Activated naive CD8-positive, alpha-beta T cell treated with anti-CD3 and anti-CD28 coated beads, Interleukin-2, amount 10 ng/mL, durations not matched to agents 7 days and 5 days (primary cell): Measurements from ENCODE around the gene LRP1B. TPM values are rescaled to one million over a fixed set of nuclear protein-coding genes. Genes with fewer than 3 reads are reported as not detected.

ENCODE experiments used
- ATAC-seq: fragments of 150-1000 bp; cut with Tn5 transposase; one replicate; pipeline ENCODE4 v1.10.0; 2021; ENCODE audit warnings: low read depth, moderate library complexity
- POLR2A ChIA-PET: fragments of 350-600 bp; sonication (Branson Sonifier 250); formaldehyde crosslinking; loops from one replicate; lab custom pipeline; 2021; ENCODE audit warnings: antibody characterized with exemption; lab: Charles Lee
- DNase-seq: peaks from one replicate; pipeline ENCODE4 v3.0.0; 2021
- H3K27ac Mint-ChIP-seq: one replicate; pipeline ENCODE4 v1.8.0; 2022; ENCODE audit warnings: mild to moderate bottlenecking, mixed read lengths
- H3K27me3 Mint-ChIP-seq: one replicate; pipeline ENCODE4 v1.8.0; 2022; ENCODE audit warnings: mild to moderate bottlenecking, moderate library complexity, mixed read lengths
- H3K36me3 Mint-ChIP-seq: one replicate; pipeline ENCODE4 v1.8.0; 2021; ENCODE audit warnings: mild to moderate bottlenecking, mixed read lengths
- H3K4me1 Mint-ChIP-seq: one replicate; pipeline ENCODE4 v1.8.0; 2021; ENCODE audit warnings: mixed read lengths
- H3K4me3 Mint-ChIP-seq: one replicate; pipeline ENCODE4 v1.8.0; 2022; ENCODE audit warnings: mild to moderate bottlenecking, moderate library complexity, mixed read lengths
- H3K9me3 Mint-ChIP-seq: one replicate; pipeline ENCODE4 v1.8.0; 2021; ENCODE audit warnings: mixed read lengths
- total RNA-seq, 2 experiments: library from RNA; stranded (reverse); gene quantifications; one replicate each; pipeline ENCODE4 v1.2.3, GENCODE V29; 2021

Gene LRP1B
- total RNA-seq, 2 experiments from 2014 or later = not detected

DNA sequence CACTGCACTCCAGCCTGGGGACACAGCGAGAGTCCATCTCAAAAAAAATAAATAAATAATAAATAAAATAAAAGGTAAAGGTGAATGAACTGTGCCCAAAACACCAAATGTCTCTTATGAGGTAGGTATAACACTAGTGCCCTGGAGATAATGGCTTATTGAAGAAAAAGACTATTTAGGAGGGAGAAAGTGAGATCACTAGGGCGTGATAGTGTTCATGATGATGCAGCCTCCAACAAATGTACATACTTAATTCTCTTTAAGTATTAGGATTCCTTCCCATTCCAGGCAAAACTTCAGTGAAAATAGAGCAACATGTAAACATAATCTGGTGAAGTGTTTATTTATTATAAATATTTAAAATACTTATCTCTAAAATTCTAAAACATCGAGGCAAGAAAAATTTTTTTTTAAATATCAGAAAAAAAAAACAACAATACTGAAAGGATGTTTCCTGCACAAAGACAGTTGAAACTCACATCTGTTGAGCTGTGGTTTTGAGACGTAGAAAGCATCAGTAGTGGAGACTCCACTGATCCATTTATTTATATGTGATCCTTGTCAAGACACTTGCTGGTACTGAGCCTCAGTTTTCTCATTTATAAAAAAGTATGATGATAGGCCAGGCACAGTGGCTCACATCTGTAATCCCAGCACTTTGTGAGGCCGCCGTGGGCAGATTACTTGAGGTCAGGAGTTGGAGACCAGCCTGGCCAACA lies 183.3 kb downstream of the LRP1B start:
- peaks cover 2% of the 10 kb centered on the region for H3K9me3 Mint-ChIP-seq
- POLR2A ChIA-PET = no interaction called here
- no peaks in the 10 kb centered on the region for H3K27me3 Mint-ChIP-seq
- H3K36me3 Mint-ChIP-seq = no peaks in the 10 kb centered on the region
- no peak for ATAC-seq
- H3K27ac Mint-ChIP-seq = no peak overlapping the region
- no peak for DNase-seq
- H3K4me3 Mint-ChIP-seq = no peak overlapping the region
- H3K4me1 Mint-ChIP-seq = no peaks in the 10 kb centered on the region

- Mint-ChIP-seq H3K27me3 (no peaks in the 10 kb centered on the region), H3K4me3 (no peak overlapping the region), H3K36me3 (no peaks in the 10 kb centered on the region), H3K4me1 (no peaks in the 10 kb centered on the region), H3K27ac (no peak overlapping the region), H3K9me3 (peaks cover 2% of the 10 kb centered on the region)
- DNase-seq = no peak
- ATAC-seq = no peak
- POLR2A ChIA-PET = no interaction called here
Measured at GRCh38 chr2:141946016-141946415, 184.8 kb downstream of the LRP1B start.

DNA sequence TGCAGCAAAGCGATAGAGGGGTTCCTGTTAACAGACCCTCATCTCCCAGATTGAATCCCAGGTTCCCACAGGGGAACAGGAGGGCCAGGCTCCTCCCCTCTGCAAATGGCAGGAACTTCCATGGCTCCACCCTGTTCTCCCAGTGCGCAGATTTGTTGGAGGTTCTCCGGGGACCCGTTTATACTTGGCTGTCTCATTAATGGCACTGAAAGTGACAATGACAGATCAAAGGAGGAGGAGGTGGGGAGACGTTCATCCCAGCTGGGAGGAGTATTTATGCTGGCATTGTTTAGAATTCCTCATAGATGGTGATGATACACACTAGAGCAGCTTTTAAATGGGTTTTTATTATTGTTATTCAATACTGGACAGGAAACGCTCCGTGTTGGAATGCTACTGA lies 186.9 kb downstream of the LRP1B start:
- H3K36me3 Mint-ChIP-seq = no peaks in the 10 kb centered on the region
- DNase-seq (no peak), ATAC-seq (no peak)
- no peak overlapping the region for H3K27ac Mint-ChIP-seq
- peaks cover 2% of the 10 kb centered on the region for H3K9me3 Mint-ChIP-seq
- H3K27me3 Mint-ChIP-seq = no peaks in the 10 kb centered on the region
- no peaks in the 10 kb centered on the region for H3K4me1 Mint-ChIP-seq
- POLR2A ChIA-PET = no interaction called here
- no peak overlapping the region for H3K4me3 Mint-ChIP-seq

DNA sequence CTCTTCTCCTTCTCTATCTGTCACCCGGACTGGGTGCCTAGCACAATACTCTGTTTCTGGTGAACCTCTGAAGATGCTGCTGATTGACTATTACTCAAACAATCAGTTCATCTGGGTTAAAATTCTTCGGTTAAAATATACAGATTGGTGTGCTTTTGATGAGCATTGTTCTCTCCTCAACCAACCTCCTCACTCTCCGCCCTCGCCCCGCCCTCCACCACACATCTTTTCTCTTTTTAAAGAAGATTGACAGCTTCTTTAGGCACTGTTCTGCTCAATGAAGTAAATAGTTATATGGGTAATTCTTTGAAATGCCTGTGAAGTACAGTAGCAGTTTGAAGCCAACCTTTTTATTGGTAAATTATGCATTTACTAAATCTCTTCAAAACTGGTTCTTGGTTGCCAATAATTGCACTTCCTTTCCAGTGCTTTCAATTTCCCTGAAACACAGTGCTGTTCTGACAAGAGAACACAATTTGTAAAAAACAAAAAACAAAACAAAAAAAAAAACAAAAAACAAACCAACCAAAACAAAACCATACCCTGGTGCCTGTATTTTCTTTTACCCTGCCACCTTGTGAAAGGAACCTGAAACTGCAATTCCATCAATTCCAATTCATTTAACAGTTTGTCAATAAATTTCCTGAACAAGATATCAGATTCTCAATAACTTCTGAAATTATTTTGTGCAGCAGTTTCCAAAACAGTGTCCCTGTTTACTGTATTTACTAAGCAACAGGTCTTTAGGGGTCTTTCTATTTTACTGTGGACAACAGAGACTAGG lies 188.6 kb downstream of the LRP1B start:
- Mint-ChIP-seq H3K4me1 (no peaks in the 10 kb centered on the region), H3K27ac (no peak overlapping the region), H3K27me3 (no peaks in the 10 kb centered on the region), H3K36me3 (no peaks in the 10 kb centered on the region), H3K4me3 (no peak overlapping the region), H3K9me3 (peaks cover 4% of the 10 kb centered on the region)
- POLR2A ChIA-PET = no interaction called here
- no peak for ATAC-seq
- no peak for DNase-seq

DNA sequence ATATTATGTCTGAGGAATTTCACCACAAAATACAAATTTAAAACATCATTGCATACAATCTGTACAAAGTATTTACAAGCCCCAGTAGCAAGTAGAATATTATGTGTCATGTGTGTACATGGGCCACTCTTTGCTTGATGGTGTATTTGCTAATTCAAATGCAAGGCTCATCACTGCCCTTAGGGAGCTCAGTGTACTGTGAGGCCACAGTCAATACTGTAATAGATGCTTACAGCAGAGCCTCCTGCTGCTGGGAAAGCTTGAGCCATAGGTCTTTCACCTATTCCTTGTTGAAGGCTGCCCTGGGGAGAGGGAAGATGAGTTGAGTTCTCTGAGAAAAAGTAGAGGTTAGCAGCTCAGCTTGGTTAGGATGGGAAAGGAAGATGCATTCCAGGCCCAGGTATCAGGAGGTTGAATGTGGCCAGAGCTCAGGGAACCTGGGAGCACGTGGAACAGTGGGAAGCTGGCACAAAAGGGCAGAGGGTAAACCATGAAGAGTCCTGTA lies 189.6 kb downstream of the LRP1B start:
- H3K4me3 Mint-ChIP-seq = no peak overlapping the region
- POLR2A ChIA-PET = no interaction called here
- H3K27me3 Mint-ChIP-seq = no peaks in the 10 kb centered on the region
- H3K36me3 Mint-ChIP-seq = no peaks in the 10 kb centered on the region
- H3K4me1 Mint-ChIP-seq = no peaks in the 10 kb centered on the region
- no peak for ATAC-seq
- H3K9me3 Mint-ChIP-seq = peaks cover 2% of the 10 kb centered on the region
- no peak for DNase-seq
- H3K27ac Mint-ChIP-seq = no peak overlapping the region

- Mint-ChIP-seq H3K9me3 (peaks cover 1% of the 10 kb centered on the region), H3K27me3 (no peaks in the 10 kb centered on the region), H3K4me3 (no peak overlapping the region), H3K27ac (no peak overlapping the region), H3K36me3 (no peaks in the 10 kb centered on the region), H3K4me1 (no peaks in the 10 kb centered on the region)
- POLR2A ChIA-PET = no interaction called here
- DNase-seq = no peak
- no peak for ATAC-seq
Measured at GRCh38 chr2:141940709-141941108, 190.1 kb downstream of the LRP1B start.

DNA sequence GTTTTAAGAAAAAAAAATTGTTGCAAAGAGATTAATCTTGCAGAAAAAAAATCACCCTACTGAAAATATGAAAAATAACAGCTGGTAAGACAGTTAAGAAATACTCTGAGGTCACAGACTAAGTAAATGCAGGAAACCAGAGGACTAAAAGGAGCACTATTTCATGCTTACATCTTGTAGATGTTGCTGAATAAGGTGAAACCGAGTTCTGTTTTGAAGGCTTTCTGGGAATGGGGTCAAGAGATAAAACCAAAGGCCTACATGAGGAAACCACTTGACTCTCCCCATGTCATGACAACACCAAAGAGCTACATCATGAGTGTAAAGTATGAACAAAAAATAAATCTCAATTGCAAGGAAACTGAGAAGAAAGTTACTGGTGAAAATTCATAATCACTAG lies 197.6 kb downstream of the LRP1B start:
- H3K27ac Mint-ChIP-seq = no peak overlapping the region
- no peaks in the 10 kb centered on the region for H3K36me3 Mint-ChIP-seq
- H3K27me3 Mint-ChIP-seq = no peaks in the 10 kb centered on the region
- POLR2A ChIA-PET = no interaction called here
- no peak overlapping the region for H3K4me3 Mint-ChIP-seq
- DNase-seq (no peak), ATAC-seq (no peak)
- H3K9me3 Mint-ChIP-seq = peaks cover 2% of the 10 kb centered on the region
- no peaks in the 10 kb centered on the region for H3K4me1 Mint-ChIP-seq

GRCh38 chr2:141932261-141932660 lies 198.6 kb downstream of the LRP1B start:
- POLR2A ChIA-PET = no interaction called here
- Mint-ChIP-seq H3K36me3 (no peaks in the 10 kb centered on the region), H3K27me3 (no peaks in the 10 kb centered on the region), H3K4me1 (no peaks in the 10 kb centered on the region), H3K27ac (no peak overlapping the region), H3K9me3 (peaks cover 2% of the 10 kb centered on the region), H3K4me3 (no peak overlapping the region)
- DNase-seq = no peak
- ATAC-seq = no peak

- DNase-seq (no peak), ATAC-seq (no peak)
- Mint-ChIP-seq H3K9me3 (peaks cover 2% of the 10 kb centered on the region), H3K36me3 (no peaks in the 10 kb centered on the region), H3K4me3 (no peak overlapping the region), H3K27ac (no peak overlapping the region), H3K4me1 (no peaks in the 10 kb centered on the region), H3K27me3 (no peaks in the 10 kb centered on the region)
- POLR2A ChIA-PET = no interaction called here
Measured at GRCh38 chr2:141931797-141932196, 199.0 kb downstream of the LRP1B start.

DNA sequence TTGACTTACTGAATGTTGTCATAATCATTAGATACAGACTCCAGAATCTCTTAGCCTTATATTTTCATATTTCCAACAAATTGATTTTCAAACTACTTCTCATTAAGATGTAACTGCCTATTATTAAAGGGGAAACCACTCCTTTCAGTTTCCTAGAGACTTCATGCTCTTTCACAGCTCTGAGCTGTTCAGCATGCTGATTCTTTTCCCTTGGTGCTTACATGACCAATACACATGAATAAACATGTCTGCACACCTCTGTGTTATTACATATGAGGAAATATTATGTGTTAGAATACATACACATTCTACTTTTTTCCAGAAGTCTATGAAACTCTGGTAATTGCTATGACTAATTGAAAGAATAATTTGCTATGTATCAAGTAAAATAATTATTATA lies 200.0 kb downstream of the LRP1B start:
- POLR2A ChIA-PET = no interaction called here
- ATAC-seq = no peak
- Mint-ChIP-seq H3K27ac (no peak overlapping the region), H3K4me3 (no peak overlapping the region), H3K4me1 (no peaks in the 10 kb centered on the region), H3K9me3 (peaks cover 2% of the 10 kb centered on the region), H3K36me3 (no peaks in the 10 kb centered on the region), H3K27me3 (no peaks in the 10 kb centered on the region)
- DNase-seq = no peak

GRCh38 chr2:141929331-141930252 lies 201.2 kb downstream of the LRP1B start:
- POLR2A ChIA-PET = no interaction called here

DNA sequence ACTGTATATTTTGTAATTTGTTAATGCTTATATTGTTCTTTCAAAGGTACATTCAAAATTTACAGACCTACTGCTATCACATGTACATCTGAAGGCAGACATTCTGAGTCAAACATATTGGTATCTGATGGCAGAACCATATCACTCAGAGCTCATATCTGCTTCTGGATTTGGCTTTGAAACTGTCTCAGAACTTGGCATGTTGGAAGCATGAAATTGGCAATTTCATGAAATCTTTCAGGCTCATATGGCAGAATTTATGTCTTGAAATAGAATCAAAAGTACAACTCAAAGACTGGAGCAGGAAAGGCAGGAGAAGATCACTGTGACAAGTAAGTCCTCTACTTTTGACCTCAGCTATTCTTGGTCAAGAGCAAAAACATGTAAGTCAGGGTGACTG lies 202.3 kb downstream of the LRP1B start:
- ATAC-seq (no peak), DNase-seq (no peak)
- Mint-ChIP-seq H3K4me3 (no peak overlapping the region), H3K36me3 (no peaks in the 10 kb centered on the region), H3K4me1 (no peaks in the 10 kb centered on the region), H3K27ac (no peak overlapping the region), H3K27me3 (no peaks in the 10 kb centered on the region), H3K9me3 (peaks cover 2% of the 10 kb centered on the region)
- POLR2A ChIA-PET = no interaction called here

More at GRCh38 chr2:141929331-141930252, 201.2 kb downstream of the LRP1B start:
- H3K36me3 Mint-ChIP-seq = no peaks in the 10 kb centered on the region
- no peak for DNase-seq
- peaks cover 2% of the 10 kb centered on the region for H3K9me3 Mint-ChIP-seq
- H3K27me3 Mint-ChIP-seq = no peaks in the 10 kb centered on the region
- no peak for ATAC-seq
- no peak overlapping the region for H3K27ac Mint-ChIP-seq
- no peak overlapping the region for H3K4me3 Mint-ChIP-seq
- H3K4me1 Mint-ChIP-seq = no peaks in the 10 kb centered on the region

- H3K9me3 Mint-ChIP-seq = peaks cover 2% of the 10 kb centered on the region
- DNase-seq (no peak), ATAC-seq (no peak)
Measured at GRCh38 chr2:141927536-141927935, 203.3 kb downstream of the LRP1B start.

More at GRCh38 chr2:141927536-141927935, 203.3 kb downstream of the LRP1B start:
- no peak overlapping the region for H3K27ac Mint-ChIP-seq
- no peak overlapping the region for H3K4me3 Mint-ChIP-seq
- H3K4me1 Mint-ChIP-seq = no peaks in the 10 kb centered on the region
- no peaks in the 10 kb centered on the region for H3K27me3 Mint-ChIP-seq
- no peaks in the 10 kb centered on the region for H3K36me3 Mint-ChIP-seq
- POLR2A ChIA-PET = no interaction called here
